HG02943 (cell line): ENCODE measurements around the gene OCIAD1.
"Not testable (repeated sequence)": the region's sequence is repeated elsewhere in the genome, so short reads cannot be mapped to it uniquely, and the experiment has no call there.

Experiments used
- ATAC-seq: cut with Tn5 transposase; IDR thresholded peaks from one replicate; pipeline ENCODE4 v1.9.1; 2021; ENCODE audit warnings: mild to moderate bottlenecking, low read depth, moderate library complexity; ENCODE audit not compliant: unreplicated experiment

The OCIAD1 gene

DNA sequence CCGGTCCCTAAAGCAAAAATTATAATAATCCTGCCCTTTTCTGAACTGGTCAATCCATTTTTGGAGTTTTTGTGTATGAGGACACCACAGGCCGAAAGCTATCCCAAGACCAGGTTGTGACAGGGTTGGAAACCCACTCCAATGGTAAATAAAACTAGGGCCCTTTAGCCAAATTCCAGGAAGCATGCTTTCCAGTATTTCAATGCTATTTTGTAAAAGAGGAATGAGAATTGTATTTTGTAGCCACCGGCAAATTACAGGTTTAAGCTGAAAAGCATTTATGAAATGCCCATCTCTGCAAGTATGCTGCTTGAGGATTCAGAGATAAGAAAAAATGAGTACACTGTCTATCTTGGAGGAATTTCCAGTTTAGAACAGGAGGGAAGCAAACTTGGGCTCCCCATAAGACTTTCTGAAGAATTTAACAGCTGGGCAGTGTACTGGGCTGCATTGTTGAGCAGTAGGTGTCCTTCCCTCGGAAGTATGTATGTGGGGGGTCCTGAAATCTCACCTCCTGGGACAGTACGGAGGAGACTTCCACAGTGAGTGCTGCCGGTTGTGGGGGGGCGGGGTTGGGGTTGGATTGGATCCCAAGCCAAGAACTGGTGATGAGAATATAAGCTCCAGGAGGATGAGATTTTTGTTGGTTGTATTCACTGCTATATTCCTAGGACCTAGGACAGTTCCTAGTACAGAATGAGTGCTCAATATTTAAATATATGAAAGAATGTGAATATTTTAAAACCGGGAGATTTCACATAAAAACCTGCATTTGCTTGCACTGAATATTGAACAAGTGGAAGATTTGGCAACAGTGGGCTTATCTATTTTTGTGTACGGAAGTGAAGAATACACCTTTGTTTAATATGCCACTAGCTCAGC lies 48.9 kb downstream of the OCIAD1 start:
- ATAC-seq, result no peak

DNA sequence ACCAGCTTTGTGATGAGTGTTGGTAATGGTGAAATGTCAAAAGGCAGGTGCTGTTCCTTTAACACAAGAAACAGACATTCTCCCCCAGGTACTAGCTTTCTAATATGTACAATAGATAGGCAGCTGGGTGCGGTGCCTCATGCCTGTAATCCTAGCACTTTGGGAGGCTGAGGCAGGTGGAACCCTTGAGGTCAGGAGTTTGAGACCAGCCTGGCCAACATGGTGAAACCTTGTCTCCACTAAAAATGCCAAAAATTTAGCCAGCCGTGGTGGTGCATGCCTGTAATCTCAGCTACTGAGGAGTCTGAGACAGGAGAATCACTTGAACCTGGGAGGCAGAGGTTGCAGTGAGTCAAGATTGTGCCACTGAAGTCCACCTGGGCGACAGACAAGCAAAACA lies 50.8 kb downstream of the OCIAD1 start:
- not testable (repeated sequence) for ATAC-seq

DNA sequence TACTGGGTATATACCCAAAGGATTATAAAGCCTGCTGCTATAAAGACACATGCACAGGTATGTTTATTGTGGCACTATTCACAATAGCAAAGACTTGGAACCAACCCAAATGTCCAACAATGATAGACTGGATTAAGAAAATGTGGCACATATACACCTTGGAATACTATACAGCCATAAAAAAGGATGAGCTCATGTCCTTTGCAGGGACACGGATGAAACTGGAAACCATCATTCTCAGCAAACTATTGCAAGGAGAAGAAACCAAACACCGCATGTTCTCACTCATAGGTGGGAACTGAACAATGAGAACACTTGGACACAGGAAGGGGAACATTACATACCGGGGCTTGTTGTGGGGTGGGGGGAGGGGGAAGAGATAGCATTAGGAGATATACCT lies 58.9 kb downstream of the OCIAD1 start:
- ATAC-seq, result not testable (repeated sequence)

DNA sequence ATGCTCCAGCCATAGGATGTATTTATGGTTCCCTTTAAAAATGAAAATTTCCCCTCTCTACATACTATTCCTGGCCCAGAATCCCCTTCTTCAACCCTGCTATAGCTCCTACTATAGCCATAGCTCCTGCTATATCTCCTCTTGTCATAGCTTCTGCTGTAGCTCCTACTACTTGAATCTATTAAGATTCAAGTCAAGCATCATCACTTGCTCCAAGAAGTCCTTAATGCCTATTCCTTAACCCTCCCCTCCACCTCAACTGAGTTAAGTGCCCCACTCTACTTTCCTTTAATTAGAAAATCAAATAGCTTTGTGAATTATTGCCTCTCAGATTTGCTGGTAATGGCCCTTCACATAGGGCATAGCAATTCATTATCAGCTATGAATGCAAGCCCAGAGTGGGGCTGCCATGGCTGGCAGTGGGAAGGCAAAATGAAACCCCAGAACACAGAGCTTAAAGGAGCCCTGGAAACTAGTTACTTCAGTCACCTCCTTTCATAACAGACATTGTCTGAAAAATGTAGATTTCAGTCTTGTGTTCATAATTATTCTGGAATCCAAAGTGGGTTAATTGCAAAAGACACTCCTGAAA lies 60.2 kb downstream of the OCIAD1 start:
- ATAC-seq, result no peak

DNA sequence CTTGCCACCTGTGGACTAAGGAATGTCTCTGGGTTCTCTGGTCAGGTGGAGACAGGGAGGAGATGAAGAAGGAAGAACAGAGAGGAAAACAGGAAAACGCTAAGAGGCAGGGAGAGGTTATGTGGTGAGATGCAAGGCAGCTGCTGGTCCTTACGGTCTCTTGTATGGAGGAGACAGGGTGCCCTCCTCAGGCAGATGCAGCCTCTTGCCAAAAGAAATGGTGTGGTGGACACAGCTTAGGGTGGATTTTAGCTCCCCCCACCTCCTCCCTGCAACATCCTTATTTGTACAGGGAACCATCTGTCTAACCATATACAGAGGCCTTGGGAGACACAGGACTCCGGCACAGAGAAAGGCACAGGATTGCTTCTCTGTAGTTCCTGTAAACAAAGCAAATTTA lies 66.0 kb downstream of the OCIAD1 start:
- ATAC-seq, result no peak

DNA sequence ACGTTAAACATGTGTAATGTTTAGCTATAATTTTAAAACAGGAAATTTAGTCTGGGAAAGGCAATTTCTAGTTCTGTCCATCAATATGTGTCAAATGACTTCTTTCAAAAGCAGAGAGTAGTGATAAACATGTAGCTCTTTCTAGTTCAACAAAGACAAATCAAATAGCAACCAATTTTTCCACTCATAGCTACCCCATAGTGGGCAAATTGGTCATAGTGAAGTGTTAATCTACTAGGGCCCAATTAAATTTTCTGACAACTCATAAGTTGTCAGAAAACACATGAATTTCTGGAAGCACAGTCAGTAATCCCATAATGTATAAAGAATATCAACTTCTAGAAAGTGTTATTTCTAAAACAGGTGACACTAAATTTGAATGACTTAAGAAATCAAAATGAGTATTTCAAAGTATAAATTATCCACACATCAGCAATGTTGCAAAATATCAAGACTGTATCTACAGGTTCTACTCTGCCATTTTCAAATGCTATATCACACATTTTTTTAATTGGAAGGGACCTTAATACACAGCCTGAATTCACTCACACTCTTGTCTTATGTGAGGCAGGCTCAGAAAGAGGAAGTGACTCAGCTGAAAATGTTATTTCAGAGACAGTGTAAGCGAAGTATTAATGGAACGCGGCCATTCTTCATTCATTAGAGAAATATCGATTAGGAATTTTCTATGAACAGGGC lies 68.0 kb downstream of the OCIAD1 start:
- ATAC-seq, result no peak

DNA sequence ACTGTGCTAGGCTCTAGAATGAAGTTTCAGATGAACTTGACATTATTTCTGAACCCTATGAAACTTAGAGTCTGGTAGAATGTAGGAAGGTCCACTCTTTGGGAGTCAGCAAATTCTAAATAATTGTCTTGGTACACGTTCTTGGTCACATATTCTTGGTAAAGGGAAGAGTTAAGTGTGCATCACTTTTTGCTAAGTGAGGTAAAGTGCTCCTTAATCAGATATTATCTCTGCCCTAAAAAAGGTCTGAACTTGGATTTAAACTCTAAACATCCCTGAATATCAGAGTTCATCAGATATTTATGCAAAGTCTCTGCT lies 68.5 kb downstream of the OCIAD1 start:
- no peak for ATAC-seq

DNA sequence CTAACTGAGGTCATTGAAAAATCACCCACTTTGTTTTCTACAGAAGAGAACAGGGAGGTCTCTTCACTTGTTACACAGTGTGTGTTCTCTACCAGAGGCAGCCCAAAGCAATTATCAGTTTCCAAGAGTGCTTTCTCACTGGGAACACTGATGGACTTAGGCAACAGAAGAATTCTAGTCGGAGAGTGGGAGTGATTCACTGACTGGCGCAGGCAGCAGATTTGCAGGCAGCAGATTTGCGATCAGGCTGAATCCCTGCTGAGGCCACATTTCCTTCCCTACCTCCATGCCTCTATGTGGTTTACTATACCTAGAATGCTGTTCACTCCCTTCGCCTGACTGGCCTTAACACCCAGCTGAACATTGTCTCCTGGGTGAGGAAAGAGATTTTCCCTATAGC lies 69.1 kb downstream of the OCIAD1 start:
- no peak for ATAC-seq

DNA sequence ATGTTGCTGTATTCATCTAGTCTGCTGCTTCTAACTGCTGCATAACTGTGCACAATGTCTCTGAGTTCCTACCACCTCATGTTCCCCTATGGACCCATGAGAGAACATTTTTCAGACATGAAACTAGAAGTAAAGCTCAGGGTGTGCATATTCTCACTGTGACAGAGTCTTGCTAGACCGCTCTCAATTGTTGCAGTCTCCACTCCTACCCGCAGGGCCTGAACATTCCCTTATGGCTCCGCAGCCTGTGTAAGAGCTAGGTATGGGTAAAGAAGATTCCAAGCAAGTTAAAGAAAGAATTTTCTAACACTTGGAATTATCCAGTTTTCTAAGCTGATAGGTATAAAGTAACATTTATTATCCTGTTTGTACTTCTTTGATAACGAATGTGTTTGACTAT lies 70.3 kb downstream of the OCIAD1 start:
- ATAC-seq, result no peak

DNA sequence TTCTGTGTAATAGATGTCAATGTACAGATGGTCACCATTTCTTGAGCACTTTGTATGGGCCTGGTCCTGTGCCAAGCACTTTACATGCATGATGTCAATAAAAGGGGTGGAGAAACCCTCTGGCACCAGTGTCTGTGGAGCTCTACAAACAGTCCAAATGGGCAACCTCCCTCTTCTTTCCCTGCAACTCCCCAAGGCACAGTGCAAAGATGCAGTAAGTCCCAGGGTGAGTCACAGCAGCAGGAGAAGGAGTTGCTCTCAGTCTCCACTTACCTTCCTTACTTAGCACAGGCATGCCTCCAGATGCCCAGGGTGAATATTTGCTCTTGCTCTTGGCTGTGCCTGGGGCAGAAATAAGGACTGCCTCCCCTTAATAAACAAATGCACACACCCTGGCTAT lies 71.4 kb downstream of the OCIAD1 start:
- no peak for ATAC-seq

DNA sequence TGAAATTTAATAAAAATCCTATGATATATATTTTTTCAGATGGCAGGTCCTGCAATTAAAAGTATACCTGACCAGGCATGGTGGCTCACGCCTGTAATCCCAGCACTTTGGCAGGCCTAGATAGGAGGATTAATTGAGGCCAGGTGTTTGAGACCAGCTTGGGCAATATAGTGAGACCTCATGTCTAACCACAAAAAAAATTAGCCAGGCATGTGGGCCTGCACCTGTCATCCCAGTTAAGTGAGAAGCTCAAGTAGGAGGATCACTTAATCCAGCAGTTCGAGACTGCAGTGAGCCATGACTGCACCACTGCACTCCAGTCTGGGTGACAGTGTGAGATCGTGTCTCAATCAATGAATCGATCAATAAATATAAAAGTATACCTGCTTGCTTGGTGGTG lies 73.2 kb downstream of the OCIAD1 start:
- no peak for ATAC-seq

DNA sequence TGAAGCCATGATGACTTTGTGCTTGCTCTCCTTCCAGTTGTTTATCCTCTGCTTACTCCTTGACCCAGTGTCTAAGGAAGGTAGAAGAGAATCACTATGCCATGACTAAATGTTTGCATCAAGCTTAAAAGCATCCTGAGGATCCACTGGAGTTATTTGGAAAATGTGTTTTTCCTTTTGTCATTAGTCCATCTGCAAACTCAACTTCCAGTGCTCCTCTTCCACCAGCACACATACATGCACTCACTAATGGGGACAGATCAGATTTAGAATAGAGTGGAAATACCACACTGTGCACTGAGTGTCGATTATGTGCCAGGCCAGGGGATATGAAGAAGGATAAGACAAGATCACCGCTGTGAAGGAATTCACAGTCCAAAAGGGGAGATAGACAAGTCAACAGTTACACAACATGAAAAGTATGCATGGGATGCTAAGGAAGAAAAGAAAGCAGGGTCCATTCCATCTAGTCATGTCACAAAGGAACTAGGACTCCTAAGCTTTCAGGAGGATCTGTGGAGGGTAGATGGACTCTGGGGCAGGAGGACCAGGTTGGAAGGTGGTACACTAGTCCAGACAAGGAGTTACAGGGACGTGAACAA lies 73.8 kb downstream of the OCIAD1 start:
- no peak for ATAC-seq

DNA sequence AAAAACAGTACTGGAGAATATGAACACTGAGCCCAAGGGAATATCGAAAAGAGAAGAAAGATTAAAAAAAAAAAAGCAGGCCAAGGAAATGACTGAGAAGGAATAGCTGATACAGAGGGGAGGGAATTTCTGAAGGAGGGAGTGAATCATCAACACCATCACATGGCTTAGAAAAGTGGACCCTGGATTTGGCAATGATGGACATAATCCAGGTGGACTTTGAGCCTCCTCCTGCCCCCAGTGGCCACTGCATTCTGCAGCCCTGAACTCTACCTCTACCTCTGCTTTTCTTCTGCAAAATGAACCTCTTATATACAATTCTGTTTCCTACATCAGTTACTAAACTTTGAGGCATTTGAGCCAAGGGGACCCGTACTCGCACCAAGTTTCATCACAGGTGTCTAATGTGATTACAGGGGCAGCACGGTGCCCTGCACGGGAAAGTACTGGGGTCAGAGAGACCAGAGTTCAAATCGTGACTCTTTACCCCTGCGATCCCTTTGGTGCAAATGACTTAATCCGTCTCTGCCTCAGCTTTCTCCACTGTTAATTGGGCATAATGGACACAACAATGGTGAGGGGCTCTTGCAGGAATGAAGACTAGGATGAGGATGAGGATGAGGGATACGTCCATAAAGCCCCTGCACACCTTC lies 74.6 kb downstream of the OCIAD1 start:
- no peak for ATAC-seq

DNA sequence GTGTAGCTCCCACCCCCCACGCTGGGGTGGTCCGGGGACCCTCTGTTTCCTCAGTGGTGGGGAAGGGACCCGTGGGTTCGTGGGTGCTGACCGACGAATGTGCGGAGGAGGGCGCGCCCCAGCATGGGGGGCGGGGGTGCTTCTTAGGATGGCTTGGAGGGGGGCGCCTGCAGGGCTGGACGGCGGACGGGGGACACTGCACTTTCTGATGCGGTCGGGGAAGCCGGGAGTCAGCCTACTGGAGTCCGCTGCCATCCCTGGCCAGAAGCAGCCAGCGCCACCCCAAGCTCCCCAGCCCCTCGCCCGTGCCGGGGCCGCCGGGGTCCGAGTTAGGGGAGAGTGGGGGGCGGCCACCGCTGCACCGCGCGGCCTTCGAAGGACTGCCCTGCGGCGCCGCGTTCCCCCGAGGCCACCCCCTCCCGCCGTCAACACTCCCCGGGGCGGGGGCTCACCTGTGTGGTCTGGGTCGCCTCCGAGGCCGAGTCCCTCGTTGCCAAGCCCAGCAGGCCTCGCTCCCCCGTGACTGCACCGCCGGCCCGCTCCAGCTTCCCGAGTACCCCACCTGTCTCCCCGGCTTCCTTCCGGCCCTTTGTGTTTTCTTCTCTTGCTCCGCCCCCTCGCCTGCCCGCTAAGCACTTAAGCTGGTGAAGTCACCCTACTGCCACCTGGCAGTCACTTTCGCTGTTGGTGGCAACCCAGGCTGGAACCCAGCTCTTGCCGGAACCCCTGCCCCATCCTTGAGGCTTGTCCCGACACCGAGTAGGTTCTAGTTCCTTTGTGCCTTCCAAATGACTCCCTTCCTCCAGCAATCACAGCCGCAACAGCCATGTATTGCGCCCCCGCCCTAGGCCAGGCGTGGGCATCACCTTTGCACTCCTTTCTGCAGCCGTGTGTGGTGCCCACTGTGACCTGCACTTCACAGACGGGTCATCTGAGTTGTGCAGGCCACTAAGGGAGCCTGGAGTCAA lies 75.6 kb downstream of the OCIAD1 start, which contains the start of gene OCIAD2:
Gene OCIAD2, minus strand, starts transcription at position 569 of the 968 bp plus-strand sequence. CDS start 2,225 bp downstream, outside the sequence.
- ATAC-seq, result peak; percentile 96

DNA sequence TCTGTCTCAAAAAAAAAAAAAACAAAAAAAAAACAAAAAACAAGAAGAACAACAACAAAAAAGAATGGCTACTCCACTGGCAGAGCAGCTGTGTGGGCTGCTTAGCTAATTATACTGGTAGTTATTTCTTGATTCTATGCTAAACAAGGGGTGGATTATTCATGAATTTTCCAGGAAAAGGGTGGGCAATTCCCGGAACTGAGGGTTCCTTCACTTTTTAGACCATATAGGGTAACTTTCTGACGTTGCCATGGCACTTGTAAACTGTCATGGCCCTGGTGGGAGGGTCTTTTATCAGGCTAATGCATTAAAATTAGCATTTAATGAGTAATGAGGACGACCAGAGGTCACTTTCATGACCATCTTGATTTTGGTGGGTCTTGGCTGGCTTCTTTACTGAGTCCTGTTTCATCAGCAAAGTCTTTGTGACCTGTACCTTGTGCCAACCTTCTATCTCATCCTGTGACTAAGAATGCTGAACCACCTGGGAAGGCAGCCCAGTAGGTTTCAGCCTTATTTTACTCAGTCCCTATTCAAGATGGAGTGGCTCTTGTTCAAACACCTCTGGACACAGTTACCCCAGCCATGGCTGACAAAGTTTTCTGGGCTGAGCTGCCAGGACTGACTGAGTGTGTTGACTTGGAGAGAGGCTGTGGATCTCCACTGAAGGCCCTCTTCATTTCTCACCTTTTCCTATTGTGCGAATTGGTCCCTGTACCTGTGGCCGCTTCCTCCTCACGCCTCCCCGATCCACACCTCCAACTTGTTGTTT lies 77.0 kb downstream of the OCIAD1 start:
- no peak for ATAC-seq

DNA sequence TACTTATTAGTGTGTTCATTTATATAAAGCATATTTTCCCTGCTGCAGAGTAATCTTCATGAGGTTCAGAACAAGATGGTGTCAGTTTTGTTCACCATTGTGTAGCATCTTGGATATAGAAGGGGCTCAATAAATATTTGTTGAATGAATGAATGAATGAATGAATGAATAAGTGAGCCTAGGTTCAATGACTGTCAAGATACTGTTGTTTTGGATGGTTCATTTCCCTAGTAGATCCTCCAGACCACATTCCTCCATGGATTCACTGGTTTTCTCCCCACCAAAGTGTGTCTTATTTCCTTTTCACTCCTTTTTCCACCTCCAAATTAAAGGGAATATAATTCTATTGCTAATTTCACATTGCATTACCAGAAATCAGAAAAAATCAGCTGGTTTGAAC lies 77.8 kb downstream of the OCIAD1 start:
- ATAC-seq, result no peak

DNA sequence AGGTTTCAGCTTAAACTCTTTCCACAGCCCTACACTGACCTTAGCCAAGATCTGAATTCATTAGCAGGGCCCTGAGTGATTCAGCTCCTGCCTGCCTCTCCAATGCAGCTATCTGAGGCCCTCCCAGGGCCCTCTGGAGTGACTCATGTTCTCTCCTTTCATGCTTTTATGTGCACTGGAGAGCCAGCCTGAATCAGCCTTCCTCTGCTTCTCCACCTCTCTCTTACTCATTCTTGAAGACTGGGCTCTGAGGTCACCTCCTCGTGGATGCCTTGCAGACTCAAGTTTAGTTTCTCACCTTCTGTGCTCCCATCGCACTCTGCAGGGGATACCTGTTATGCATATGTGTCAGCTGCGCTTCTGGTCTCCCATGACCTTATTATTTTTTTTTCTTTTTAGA lies 78.8 kb downstream of the OCIAD1 start:
- no peak for ATAC-seq

DNA sequence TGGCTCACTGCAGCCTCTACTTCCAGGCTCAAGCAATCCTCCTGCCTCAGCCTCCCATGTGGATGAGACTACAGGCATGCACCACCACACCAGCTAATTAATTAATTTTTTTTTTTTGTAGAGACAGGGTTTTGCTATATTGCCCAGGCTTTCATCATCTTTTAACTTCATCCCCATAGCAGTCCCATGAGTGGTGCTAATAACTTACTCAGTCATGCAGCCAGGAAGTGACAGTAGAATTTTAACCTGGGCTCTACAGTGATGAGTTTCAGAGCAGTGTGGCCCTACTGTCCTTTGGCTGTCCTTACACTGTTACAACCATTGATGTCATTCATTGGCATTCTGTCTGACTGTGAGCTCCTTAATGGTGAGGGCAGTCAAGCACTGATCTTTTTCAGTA lies 79.6 kb downstream of the OCIAD1 start:
- ATAC-seq, result no peak
